Psoas muscle (tissue), 8 donors: ENCODE results near the gene RRBP1. TPM values are rescaled to one million over a fixed set of nuclear protein-coding genes. Genes with fewer than 3 reads are reported as not detected.

Experiments used
- ATAC-seq, 4 donors: fragments of 200-7000 bp; cut with Tn5 transposase; one replicate each; pipeline ENCODE4 v1.9.1; 2020; ENCODE audit warnings: moderate library complexity in 3 of 4, mild to moderate bottlenecking in 2 of 4
- DNase-seq, 2 donors: peaks; one replicate each; pipeline ENCODE4 v3.0.0-alpha.2; 2020
- H3K27ac ChIP-seq: fragments of 200-600 bp; one replicate; pipeline ENCODE4 v1.8.0; 2022
- H3K27me3 ChIP-seq, 3 donors: fragments of 200-600 bp in 1 of 3; one replicate each; pipeline versions ENCODE4 v1.6.1 to v1.8.0; 2013 to 2022; ENCODE audit warnings: low read length in 2 of 3, mild to moderate bottlenecking in 2 of 3, moderate library complexity in 1 of 3; ENCODE audit not compliant: insufficient read depth in 3 of 3
- H3K36me3 ChIP-seq, 2 donors: fragments of 200-600 bp in 1 of 2; one replicate each; pipeline versions ENCODE4 v1.6.1 to v1.8.0; 2013 to 2022; ENCODE audit warnings: low read depth in 1 of 2, mild to moderate bottlenecking in 1 of 2, moderate library complexity in 1 of 2; ENCODE audit not compliant: insufficient read depth in 1 of 2
- H3K4me1 ChIP-seq: fragments of 200-600 bp; one replicate; pipeline ENCODE4 v1.8.0; 2022
- H3K4me3 ChIP-seq: fragments of 200-600 bp; one replicate; pipeline ENCODE4 v1.8.0; 2022; ENCODE audit warnings: mild to moderate bottlenecking
- H3K9me3 ChIP-seq: fragments of 200-600 bp; one replicate; pipeline ENCODE4 v1.8.0; 2022
- WGBS, 3 donors: extraction: QIAGEN DNeasy Blood & Tissue Kit; methylation state at CpG; one replicate each; pipeline versions ENCODE4 v1.1.6 to v1.1.7; 2013; 5-methylcytosine and 5-hydroxymethylcytosine counted together
- intact Hi-C, 2 donors: fragments of 100-400 bp; cut with DNase I; formaldehyde crosslinking; loops; one replicate each; pipeline versions ENCODE4 v1.11.0 to v1.14.2; 2022
- long read RNA-seq, 2 donors: library from polyadenylated mRNA; unstranded; transcript quantifications; one replicate each; pipeline ENCODE4 v2.0.0, GENCODE V29; 2021
- polyA plus RNA-seq, 3 donors: library from polyadenylated mRNA; stranded (reverse); fragments of 200-250 nt; gene quantifications; one replicate each; pipeline ENCODE4 v1.2.3, GENCODE V29; 2013
- total RNA-seq, 4 donors: library from RNA; stranded (reverse); fragmentation: NEBNext Ultra II Directional in 2 of 4; extraction: Animal tissue kit (Norgen Biotek cat#: 25700) in 2 of 4; gene quantifications; one replicate each; pipeline versions ENCODE4 v1.2.1 to v1.2.4, GENCODE V29; 2021 to 2023
- TF ChIP-seq, protein P1 (sequence below): fragments of 200-600 bp; IDR thresholded peaks from one replicate; pipeline ENCODE4 v1.8.0; 2022; ENCODE audit warnings: antibody characterized with exemption
- donor health status: healthy with polysubstance abuse.
- donor health status: DM: no; HTN: no; CAD: no; lungs with moderate emphysema.
- donor health status: Bipolar disorder and iron deficiency.
- donor health status: healthy.
- donor health status: DM: yes; HTN: yes; CAD: no.
- donor health status: DM: no; HTN: no; CAD: no.
- donor health status: DM: no; HTN: no; CAD: no.
- donor health status: DM: yes; HTN: yes; CAD: no.

Gene RRBP1
- 10 to 100 TPM; 21.1 to 40.8 (median 22.6) TPM for total RNA-seq
- 10 to 100 TPM; 14.2 to 30.3 (median 19.1) TPM for polyA plus RNA-seq
- long read RNA-seq, donor 1, full-length matches to known transcripts, result 8 of 30 reads
- long read RNA-seq, donor 1, partial matches to known transcripts, result 12 of 30 reads
- long read RNA-seq, donor 1, other reads (novel, unspliced or antisense), result 10 of 30 reads
- long read RNA-seq, donor 2, full-length matches to known transcripts, result 6 of 22 reads
- long read RNA-seq, donor 2, partial matches to known transcripts, result 5 of 22 reads
- long read RNA-seq, donor 2, other reads (novel, unspliced or antisense), result 11 of 22 reads

DNA sequence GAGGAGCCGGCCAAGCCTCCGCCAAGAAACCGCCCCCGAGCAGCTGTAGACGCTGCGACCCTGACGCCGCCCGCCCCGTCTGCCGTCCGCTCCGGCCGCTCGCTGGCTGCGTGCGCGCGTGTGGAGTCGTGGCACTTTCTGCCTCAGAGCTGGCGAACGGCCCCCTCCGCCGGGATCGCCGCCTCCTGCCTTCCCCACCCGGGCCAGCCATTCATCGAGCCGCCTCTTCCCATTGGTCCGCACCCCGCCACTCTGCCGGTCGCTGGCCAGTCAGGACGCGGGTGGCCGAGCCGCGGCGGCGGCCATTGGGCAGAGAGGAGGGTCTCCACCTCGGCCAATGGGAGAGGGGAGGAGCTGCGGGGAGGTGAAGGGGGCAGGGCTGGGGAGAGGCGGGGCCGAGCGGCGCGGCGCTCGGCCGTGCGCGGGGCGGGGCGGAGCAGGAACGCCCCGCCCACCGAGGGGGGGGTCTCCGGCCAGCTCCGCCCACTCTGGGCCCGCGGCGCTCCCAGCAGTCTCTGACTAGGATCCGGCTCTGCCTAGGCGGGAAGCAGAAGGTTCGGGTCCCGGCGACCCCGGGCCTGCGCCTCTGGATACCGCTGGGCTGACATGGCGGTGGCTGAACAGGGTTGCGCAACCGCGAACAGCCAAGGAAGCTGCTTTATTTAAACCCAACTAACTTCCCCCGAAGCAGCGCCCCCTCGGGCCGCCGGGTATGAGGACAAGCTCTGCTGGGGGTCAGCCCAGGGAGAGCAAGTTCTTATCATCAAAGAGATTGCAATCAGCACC lies at the start of gene RRBP1:
RRBP1 (minus strand) TSS at position 140 of the 786 bp plus-strand sequence. CDS start 21,735 bp downstream, outside the sequence.
- peaks cover 0 to 6% of the 10 kb centered on the region in 2 donors for H3K36me3 ChIP-seq
- H3K27me3 ChIP-seq, result no peaks in the 10 kb centered on the region
- peak within 1 kb of the TSS; percentile 75 for H3K4me3 ChIP-seq
- 0 to 1% (median 0%) methylated on average over 49 to 79 of the region's 79 CpGs for WGBS, 3 donors
- H3K4me1 ChIP-seq, result peaks cover 11% of the 10 kb centered on the region
- peak; percentile 95 to 96 (median 96) for ATAC-seq
- intact Hi-C loops, result loop anchor here in 1 of 2 donors (5.0 kb wide), 2 partner anchors 215 to 320 kb away; no protein-coding TSS in a partner anchor
- H3K9me3 ChIP-seq, result no peaks in the 10 kb centered on the region
- peak; percentile 99 for DNase-seq
- H3K27ac ChIP-seq, result peak within 1 kb of the TSS; percentile 81
- TF ChIP-seq, protein P1, sequence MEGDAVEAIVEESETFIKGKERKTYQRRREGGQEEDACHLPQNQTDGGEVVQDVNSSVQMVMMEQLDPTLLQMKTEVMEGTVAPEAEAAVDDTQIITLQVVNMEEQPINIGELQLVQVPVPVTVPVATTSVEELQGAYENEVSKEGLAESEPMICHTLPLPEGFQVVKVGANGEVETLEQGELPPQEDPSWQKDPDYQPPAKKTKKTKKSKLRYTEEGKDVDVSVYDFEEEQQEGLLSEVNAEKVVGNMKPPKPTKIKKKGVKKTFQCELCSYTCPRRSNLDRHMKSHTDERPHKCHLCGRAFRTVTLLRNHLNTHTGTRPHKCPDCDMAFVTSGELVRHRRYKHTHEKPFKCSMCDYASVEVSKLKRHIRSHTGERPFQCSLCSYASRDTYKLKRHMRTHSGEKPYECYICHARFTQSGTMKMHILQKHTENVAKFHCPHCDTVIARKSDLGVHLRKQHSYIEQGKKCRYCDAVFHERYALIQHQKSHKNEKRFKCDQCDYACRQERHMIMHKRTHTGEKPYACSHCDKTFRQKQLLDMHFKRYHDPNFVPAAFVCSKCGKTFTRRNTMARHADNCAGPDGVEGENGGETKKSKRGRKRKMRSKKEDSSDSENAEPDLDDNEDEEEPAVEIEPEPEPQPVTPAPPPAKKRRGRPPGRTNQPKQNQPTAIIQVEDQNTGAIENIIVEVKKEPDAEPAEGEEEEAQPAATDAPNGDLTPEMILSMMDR, result peak; percentile 62

DNA sequence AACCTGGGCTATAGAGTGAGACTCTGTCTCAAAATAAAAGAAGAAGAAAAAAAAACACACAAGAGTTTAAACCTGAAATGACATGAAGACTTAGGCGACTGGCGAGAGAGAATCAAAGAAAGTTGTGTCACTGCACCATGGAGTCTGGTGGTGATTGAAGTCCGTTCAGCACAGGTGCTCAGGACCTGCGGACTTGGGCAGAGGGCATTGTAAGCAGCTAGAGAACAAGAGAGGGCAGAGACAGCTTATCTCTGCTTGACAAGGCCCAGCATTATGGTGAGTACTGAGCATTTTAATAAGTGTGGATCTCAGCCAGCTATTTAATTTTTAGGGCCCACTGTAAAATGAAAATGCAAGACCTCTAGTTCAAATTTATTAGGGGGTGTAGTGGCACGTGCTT lies 49.2 kb upstream of the RRBP1 start:
- DNase-seq (no peak), ATAC-seq (no peak)
- Histone ChIP-seq H3K4me1 (no peaks in the 10 kb centered on the region), H3K36me3 (no peaks in the 10 kb centered on the region), H3K27ac (no peak overlapping the region), H3K9me3 (no peaks in the 10 kb centered on the region), H3K27me3 (no peaks in the 10 kb centered on the region), H3K4me3 (no peak overlapping the region)
- 94 to 96% (median 95%) methylated on average over 5 of the region's 5 CpGs for WGBS, 3 donors
- TF ChIP-seq, protein P1, result no peak
- intact Hi-C loops, result loop anchor here in 1 of 2 donors (5.0 kb wide), 1 partner anchor 34 kb away; the partner anchor contains the start of gene BANF2

DNA sequence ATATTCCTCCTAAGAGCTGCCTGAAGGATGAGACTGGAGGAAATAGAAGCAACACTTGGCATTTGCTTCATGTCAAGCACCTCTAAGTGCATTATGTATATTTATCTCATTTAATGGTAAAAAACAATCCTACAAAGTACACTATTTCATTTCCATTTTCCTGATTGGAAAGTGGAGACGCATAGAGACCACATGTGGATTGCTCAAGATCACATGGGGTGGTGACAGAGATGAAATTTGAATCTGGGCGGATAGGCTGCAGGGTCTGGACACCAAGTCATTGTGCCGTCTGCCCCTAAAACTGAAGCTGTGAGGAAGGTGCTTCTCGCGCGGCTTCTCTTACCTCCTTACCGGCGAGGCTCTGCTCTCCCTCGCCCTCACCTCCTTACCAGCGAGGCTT lies 48.0 kb upstream of the RRBP1 start:
- intact Hi-C loops, result loop anchor here in 1 of 2 donors (5.0 kb wide), 1 partner anchor 33 kb away; the partner anchor contains the start of gene BANF2
- no peaks in the 10 kb centered on the region for H3K4me1 ChIP-seq
- H3K9me3 ChIP-seq, result no peaks in the 10 kb centered on the region
- H3K27ac ChIP-seq, result no peak overlapping the region
- WGBS, 3 donors, result 91 to 94% (median 94%) methylated on average over 10 of the region's 10 CpGs
- no peaks in the 10 kb centered on the region for H3K36me3 ChIP-seq
- H3K4me3 ChIP-seq, result no peak overlapping the region
- DNase-seq, result no peak
- no peaks in the 10 kb centered on the region for H3K27me3 ChIP-seq
- ATAC-seq, result no peak
- TF ChIP-seq, protein P1, result no peak

- Histone ChIP-seq H3K27ac (no peak overlapping the region), H3K27me3 (no peaks in the 10 kb centered on the region), H3K4me1 (no peaks in the 10 kb centered on the region), H3K4me3 (no peak overlapping the region), H3K9me3 (no peaks in the 10 kb centered on the region), H3K36me3 (no peaks in the 10 kb centered on the region)
- WGBS, 3 donors, result 89 to 91% (median 90%) methylated on average over 12 of the region's 12 CpGs
- DNase-seq (no peak), ATAC-seq (no peak)
- TF ChIP-seq, protein P1, result no peak
- intact Hi-C loops, result no loop called here
Measured at GRCh38 chr20:17728074-17728473, 46.0 kb upstream of the RRBP1 start.
